Mesendoderm (in vitro differentiated cells): ENCODE data around the gene NR0B2.

Experiments used
- DNase-seq: peaks from one replicate; pipeline ENCODE4 v3.0.0; 2013
- H2AK5ac ChIP-seq: 2 replicates; pipeline ENCODE4 v1.6.1; 2013; ENCODE audit warnings: low read length, inconsistent platforms
- H2BK120ac ChIP-seq: 2 replicates; pipeline ENCODE4 v1.6.1; 2013; ENCODE audit warnings: low read depth, mild to moderate bottlenecking, low read length, moderate library complexity, mixed read lengths
- H2BK15ac ChIP-seq: replicated peaks from 2 replicates; pipeline ENCODE4 v1.6.1; 2013; ENCODE audit warnings: low read depth, mild to moderate bottlenecking, moderate library complexity
- H2BK5ac ChIP-seq: 2 replicates; pipeline ENCODE4 v1.6.1; 2013; ENCODE audit warnings: low read length, inconsistent platforms
- H3K18ac ChIP-seq: 2 replicates; pipeline ENCODE4 v1.6.1; 2013; ENCODE audit warnings: mild to moderate bottlenecking, low read length, mixed read lengths
- H3K23ac ChIP-seq: one replicate; pipeline ENCODE4 v1.6.1; 2013; ENCODE audit warnings: low read length
- H3K27ac ChIP-seq: 2 replicates; pipeline ENCODE4 v1.5.1; 2013; ENCODE audit warnings: low read depth, mild to moderate bottlenecking, inconsistent platforms, low read length, moderate library complexity
- H3K27me3 ChIP-seq: 2 replicates; pipeline ENCODE4 v1.6.1; 2013; ENCODE audit warnings: low read length, control low read depth, mild to moderate bottlenecking, inconsistent platforms; ENCODE audit not compliant: insufficient read depth, poor library complexity
- H3K36me3 ChIP-seq: 2 replicates; pipeline ENCODE4 v1.6.1; 2013; ENCODE audit warnings: low read length, inconsistent platforms; ENCODE audit not compliant: control insufficient read depth, insufficient read depth
- H3K4ac ChIP-seq: one replicate; pipeline ENCODE4 v1.6.1; 2013; ENCODE audit warnings: low read depth, mild to moderate bottlenecking, low read length, moderate library complexity
- H3K4me1 ChIP-seq: 2 replicates; pipeline ENCODE4 v1.6.1; 2013; ENCODE audit warnings: low read depth, low read length, inconsistent platforms; ENCODE audit not compliant: control insufficient read depth
- H3K4me2 ChIP-seq: 2 replicates; pipeline ENCODE4 v1.6.1; 2013; ENCODE audit warnings: low read length
- H3K4me3 ChIP-seq: 2 replicates; pipeline ENCODE4 v1.5.1; 2013; ENCODE audit warnings: mild to moderate bottlenecking, low read length
- H3K56ac ChIP-seq: one replicate; pipeline ENCODE4 v1.6.1; 2013; ENCODE audit warnings: low read length
- H3K79me1 ChIP-seq: 2 replicates; pipeline ENCODE4 v1.6.1; 2013; ENCODE audit warnings: low read length, inconsistent platforms
- H3K79me2 ChIP-seq: 2 replicates; pipeline ENCODE4 v1.6.1; 2013; ENCODE audit warnings: mild to moderate bottlenecking, low read length; ENCODE audit not compliant: control insufficient read depth, insufficient read depth
- H3K9ac ChIP-seq: 2 replicates; pipeline ENCODE4 v1.6.1; 2013; ENCODE audit warnings: low read length, inconsistent platforms
- H4K5ac ChIP-seq: one replicate; pipeline ENCODE4 v1.6.1; 2013; ENCODE audit warnings: low read length
- H4K8ac ChIP-seq: one replicate; pipeline ENCODE4 v1.6.1; 2013; ENCODE audit warnings: low read depth, mild to moderate bottlenecking, control low read depth, low read length, moderate library complexity
- WGBS: extraction: QIAGEN DNeasy Blood & Tissue Kit; methylation state at CpG from one replicate; pipeline ENCODE4 v1.1.7; 2013; ENCODE audit warnings: low lambda C conversion rate, missing lambda C conversion rate; ENCODE audit not compliant: insufficient coverage; ENCODE audit errors: extremely low coverage; 5-methylcytosine and 5-hydroxymethylcytosine counted together

The NR0B2 gene

GRCh38 chr1:26942656-26943055, 28.9 kb upstream of the NR0B2 start:
- Histone ChIP-seq H3K4me3 (no peak overlapping the region), H2BK5ac (no peak overlapping the region), H2AK5ac (no peak overlapping the region), H4K8ac (no peak overlapping the region), H3K23ac (no peak overlapping the region), H3K27me3 (no peaks in the 10 kb centered on the region), H3K18ac (no peak overlapping the region), H3K4ac (no peak overlapping the region), H3K79me1 (peaks cover 11% of the 10 kb centered on the region), H3K4me2 (no peak overlapping the region), H4K5ac (no peak overlapping the region), H3K36me3 (peaks cover 19% of the 10 kb centered on the region), H2BK15ac (no peak overlapping the region), H3K27ac (no peak overlapping the region), H2BK120ac (no peak overlapping the region), H3K9ac (no peak overlapping the region), H3K4me1 (no peaks in the 10 kb centered on the region), H3K56ac (no peak overlapping the region), H3K79me2 (peaks cover 2% of the 10 kb centered on the region)
- no CpG with 5 or more reads among the region's 12 CpGs for WGBS
- no peak for DNase-seq

- Histone ChIP-seq H3K18ac (no peak overlapping the region), H4K8ac (no peak overlapping the region), H3K9ac (no peak overlapping the region), H4K5ac (no peak overlapping the region), H3K36me3 (peaks cover 18% of the 10 kb centered on the region), H3K4ac (no peak overlapping the region), H2BK5ac (no peak overlapping the region), H3K4me1 (no peaks in the 10 kb centered on the region), H2AK5ac (no peak overlapping the region), H3K56ac (no peak overlapping the region), H3K4me3 (no peak overlapping the region), H2BK15ac (no peak overlapping the region), H3K27me3 (no peaks in the 10 kb centered on the region), H3K79me2 (peaks cover 4% of the 10 kb centered on the region), H3K79me1 (peaks cover 17% of the 10 kb centered on the region), H3K23ac (no peak overlapping the region), H3K4me2 (no peak overlapping the region), H3K27ac (no peak overlapping the region), H2BK120ac (no peak overlapping the region)
- WGBS, result no CpG with 5 or more reads among the region's 10 CpGs
- DNase-seq, result no peak
Observed at GRCh38 chr1:26941311-26941710, 27.5 kb upstream of the NR0B2 start.

DNA sequence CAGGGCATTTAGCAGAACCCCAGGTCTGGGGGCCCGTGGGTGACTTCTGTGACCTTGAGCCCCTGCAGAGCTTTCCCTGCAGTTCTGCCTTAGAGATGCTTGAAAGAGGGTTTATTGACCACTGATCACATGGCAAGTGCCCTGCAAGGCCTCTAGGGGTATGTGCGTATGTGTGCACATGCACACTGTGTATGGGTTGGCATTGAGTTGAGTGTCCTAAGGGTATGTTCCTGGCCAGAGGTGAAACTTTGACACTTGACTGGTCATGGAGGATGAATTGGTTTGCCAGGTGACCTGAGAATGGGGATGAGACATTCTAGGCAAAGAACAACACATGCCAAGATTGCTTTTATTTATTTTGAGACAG, 24.9 kb upstream of the NR0B2 start:
- no peaks in the 10 kb centered on the region for H3K4me1 ChIP-seq
- no peak overlapping the region for H2BK120ac ChIP-seq
- H3K9ac ChIP-seq, result no peak overlapping the region
- H3K4ac ChIP-seq, result no peak overlapping the region
- H3K27me3 ChIP-seq, result no peaks in the 10 kb centered on the region
- no CpG with 5 or more reads among the region's 2 CpGs for WGBS
- no peak overlapping the region for H3K4me2 ChIP-seq
- no peak overlapping the region for H3K18ac ChIP-seq
- H3K36me3 ChIP-seq, result peaks cover 11% of the 10 kb centered on the region
- no peak overlapping the region for H3K4me3 ChIP-seq
- no peak overlapping the region for H4K8ac ChIP-seq
- H3K23ac ChIP-seq, result no peak overlapping the region
- no peak overlapping the region for H3K56ac ChIP-seq
- no peak overlapping the region for H2BK15ac ChIP-seq
- peaks cover 4% of the 10 kb centered on the region for H3K79me2 ChIP-seq
- H3K79me1 ChIP-seq, result peaks cover 17% of the 10 kb centered on the region
- no peak overlapping the region for H2AK5ac ChIP-seq
- no peak overlapping the region for H3K27ac ChIP-seq
- no peak overlapping the region for H2BK5ac ChIP-seq
- no peak overlapping the region for H4K5ac ChIP-seq
- no peak for DNase-seq

- no peak overlapping the region for H4K8ac ChIP-seq
- peaks cover 9% of the 10 kb centered on the region for H3K36me3 ChIP-seq
- H3K27me3 ChIP-seq, result no peaks in the 10 kb centered on the region
- H2BK15ac ChIP-seq, result no peak overlapping the region
- no peak overlapping the region for H3K27ac ChIP-seq
- DNase-seq, result no peak
- no CpG with 5 or more reads among the region's 4 CpGs for WGBS
- H3K56ac ChIP-seq, result no peak overlapping the region
- no peak overlapping the region for H3K18ac ChIP-seq
- no peak overlapping the region for H3K23ac ChIP-seq
- no peak overlapping the region for H2BK120ac ChIP-seq
- no peak overlapping the region for H4K5ac ChIP-seq
- peaks cover 4% of the 10 kb centered on the region for H3K79me2 ChIP-seq
- H3K79me1 ChIP-seq, result peaks cover 17% of the 10 kb centered on the region
- H3K4me3 ChIP-seq, result no peak overlapping the region
- no peak overlapping the region for H2BK5ac ChIP-seq
- H3K4me2 ChIP-seq, result no peak overlapping the region
- H3K4me1 ChIP-seq, result no peaks in the 10 kb centered on the region
- no peak overlapping the region for H3K4ac ChIP-seq
- no peak overlapping the region for H2AK5ac ChIP-seq
- no peak overlapping the region for H3K9ac ChIP-seq
Observed at GRCh38 chr1:26938004-26938658, 24.4 kb upstream of the NR0B2 start.

DNA sequence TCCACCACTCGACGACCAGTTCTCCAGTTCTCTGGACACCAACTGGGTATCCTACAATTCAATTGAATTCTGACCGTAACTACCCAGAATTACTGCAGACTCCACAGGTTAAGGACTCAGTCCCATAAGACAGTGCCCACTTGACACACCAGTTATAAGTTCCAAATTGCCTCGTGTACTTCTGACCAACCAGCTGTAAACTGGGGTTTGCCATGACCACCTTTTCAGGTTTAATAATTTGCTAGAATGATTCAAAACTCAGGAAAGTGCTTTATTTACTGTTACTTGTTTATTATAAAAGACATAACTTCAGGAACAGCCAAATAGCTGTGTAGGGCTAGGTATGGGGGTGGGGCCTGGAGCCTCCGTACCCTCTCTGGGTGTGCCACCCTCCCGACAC, 23.0 kb upstream of the NR0B2 start:
- Histone ChIP-seq H3K18ac (no peak overlapping the region), H3K9ac (no peak overlapping the region), H3K4ac (no peak overlapping the region), H4K5ac (no peak overlapping the region), H3K4me1 (no peaks in the 10 kb centered on the region), H2BK120ac (no peak overlapping the region), H3K36me3 (peaks cover 2% of the 10 kb centered on the region), H4K8ac (no peak overlapping the region), H3K27ac (no peak overlapping the region), H3K23ac (no peak overlapping the region), H3K79me1 (peaks cover 19% of the 10 kb centered on the region), H3K4me2 (no peak overlapping the region), H3K79me2 (peaks cover 4% of the 10 kb centered on the region), H2BK15ac (no peak overlapping the region), H3K4me3 (no peak overlapping the region), H2BK5ac (no peak overlapping the region), H3K56ac (no peak overlapping the region), H2AK5ac (no peak overlapping the region), H3K27me3 (no peaks in the 10 kb centered on the region)
- WGBS, result no CpG with 5 or more reads among the region's 6 CpGs
- no peak for DNase-seq

- no peak overlapping the region for H2BK15ac ChIP-seq
- peaks cover 2% of the 10 kb centered on the region for H3K79me2 ChIP-seq
- no peak overlapping the region for H3K9ac ChIP-seq
- H3K4me3 ChIP-seq, result no peak overlapping the region
- no peak overlapping the region for H3K4me2 ChIP-seq
- no peak overlapping the region for H4K8ac ChIP-seq
- no peak overlapping the region for H3K56ac ChIP-seq
- WGBS, result no CpG with 5 or more reads among the region's 3 CpGs
- no peaks in the 10 kb centered on the region for H3K27me3 ChIP-seq
- no peak overlapping the region for H3K27ac ChIP-seq
- peaks cover 10% of the 10 kb centered on the region for H3K79me1 ChIP-seq
- no peak for DNase-seq
- no peak overlapping the region for H2BK5ac ChIP-seq
- H3K4ac ChIP-seq, result no peak overlapping the region
- H3K36me3 ChIP-seq, result no peaks in the 10 kb centered on the region
- no peak overlapping the region for H3K18ac ChIP-seq
- no peaks in the 10 kb centered on the region for H3K4me1 ChIP-seq
- H2AK5ac ChIP-seq, result no peak overlapping the region
- H3K23ac ChIP-seq, result no peak overlapping the region
- no peak overlapping the region for H4K5ac ChIP-seq
- H2BK120ac ChIP-seq, result no peak overlapping the region
Observed at GRCh38 chr1:26932531-26932930, 18.8 kb upstream of the NR0B2 start.
